MM.1S (cell line): ENCODE results near the gene FAM32A.

ENCODE experiments used
- EZH2 ChIP-seq: fragments of 300-600 bp; sonication (generic); optimal IDR thresholded peaks from 2 replicates; pipeline ENCODE3; 2017; ENCODE audit warnings: low read depth, mild to moderate bottlenecking, antibody characterized with exemption, low read length, mixed read lengths
- EZH2phosphoT487 ChIP-seq: fragments of 300-600 bp; sonication (generic); IDR thresholded peaks from 2 replicates; pipeline ENCODE4 v1.6.1; 2018; ENCODE audit warnings: antibody characterized with exemption, low read length
- TF ChIP-seq, protein P1 (sequence below): fragments of 300-600 bp; sonication (generic); IDR thresholded peaks from 2 replicates; pipeline ENCODE4 v1.5.1; 2016; ENCODE audit warnings: antibody characterized with exemption, low read length, mixed read lengths

DNA sequence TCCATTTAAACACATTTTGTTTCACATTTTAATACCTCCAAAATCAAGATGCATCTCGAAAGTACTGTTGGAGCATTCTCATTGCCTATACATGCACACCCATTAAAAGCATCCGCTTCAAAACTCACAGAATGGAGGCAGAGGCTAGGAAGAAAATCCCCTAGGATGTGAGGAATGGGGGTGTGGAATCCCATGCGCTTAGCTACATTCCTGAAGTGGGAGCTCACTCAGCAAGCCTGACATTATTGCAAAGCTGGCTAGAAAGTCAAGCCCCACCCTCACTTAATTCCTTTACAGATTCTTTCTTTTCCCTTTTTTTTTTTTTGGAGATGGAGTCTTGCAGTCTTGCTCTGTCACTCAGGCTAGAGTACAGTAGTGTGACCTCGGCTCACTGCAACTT is 4.6 kb upstream of the FAM32A start:
- TF ChIP-seq EZH2, result no peak
- TF ChIP-seq, protein P1, sequence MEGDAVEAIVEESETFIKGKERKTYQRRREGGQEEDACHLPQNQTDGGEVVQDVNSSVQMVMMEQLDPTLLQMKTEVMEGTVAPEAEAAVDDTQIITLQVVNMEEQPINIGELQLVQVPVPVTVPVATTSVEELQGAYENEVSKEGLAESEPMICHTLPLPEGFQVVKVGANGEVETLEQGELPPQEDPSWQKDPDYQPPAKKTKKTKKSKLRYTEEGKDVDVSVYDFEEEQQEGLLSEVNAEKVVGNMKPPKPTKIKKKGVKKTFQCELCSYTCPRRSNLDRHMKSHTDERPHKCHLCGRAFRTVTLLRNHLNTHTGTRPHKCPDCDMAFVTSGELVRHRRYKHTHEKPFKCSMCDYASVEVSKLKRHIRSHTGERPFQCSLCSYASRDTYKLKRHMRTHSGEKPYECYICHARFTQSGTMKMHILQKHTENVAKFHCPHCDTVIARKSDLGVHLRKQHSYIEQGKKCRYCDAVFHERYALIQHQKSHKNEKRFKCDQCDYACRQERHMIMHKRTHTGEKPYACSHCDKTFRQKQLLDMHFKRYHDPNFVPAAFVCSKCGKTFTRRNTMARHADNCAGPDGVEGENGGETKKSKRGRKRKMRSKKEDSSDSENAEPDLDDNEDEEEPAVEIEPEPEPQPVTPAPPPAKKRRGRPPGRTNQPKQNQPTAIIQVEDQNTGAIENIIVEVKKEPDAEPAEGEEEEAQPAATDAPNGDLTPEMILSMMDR, result no peak
- no peak for TF ChIP-seq EZH2phosphoT487
